Fibroblast of pulmonary artery (primary cell): Measurements from ENCODE around the gene ZYX.

Experiments
- DNase-seq: peaks from one replicate; pipeline ENCODE4 v3.0.0-alpha.2; 2010; ENCODE audit warnings: low read depth
- H3K4me3 ChIP-seq: replicated peaks from 2 replicates; pipeline ENCODE4 v1.5.1; 2011; ENCODE audit warnings: low read depth, mild to moderate bottlenecking, control low read depth, low read length, moderate library complexity
- CTCF ChIP-seq: IDR thresholded peaks from 2 replicates; pipeline ENCODE4 v1.5.1; 2011; ENCODE audit warnings: mild to moderate bottlenecking, control low read depth, low read length, inconsistent platforms; ENCODE audit errors: missing control alignments

ZYX gene, protein sequence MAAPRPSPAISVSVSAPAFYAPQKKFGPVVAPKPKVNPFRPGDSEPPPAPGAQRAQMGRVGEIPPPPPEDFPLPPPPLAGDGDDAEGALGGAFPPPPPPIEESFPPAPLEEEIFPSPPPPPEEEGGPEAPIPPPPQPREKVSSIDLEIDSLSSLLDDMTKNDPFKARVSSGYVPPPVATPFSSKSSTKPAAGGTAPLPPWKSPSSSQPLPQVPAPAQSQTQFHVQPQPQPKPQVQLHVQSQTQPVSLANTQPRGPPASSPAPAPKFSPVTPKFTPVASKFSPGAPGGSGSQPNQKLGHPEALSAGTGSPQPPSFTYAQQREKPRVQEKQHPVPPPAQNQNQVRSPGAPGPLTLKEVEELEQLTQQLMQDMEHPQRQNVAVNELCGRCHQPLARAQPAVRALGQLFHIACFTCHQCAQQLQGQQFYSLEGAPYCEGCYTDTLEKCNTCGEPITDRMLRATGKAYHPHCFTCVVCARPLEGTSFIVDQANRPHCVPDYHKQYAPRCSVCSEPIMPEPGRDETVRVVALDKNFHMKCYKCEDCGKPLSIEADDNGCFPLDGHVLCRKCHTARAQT

GRCh38 chr7:143380646-143381426 is at the start of gene ZYX:
Gene ZYX (plus strand): TSS chr7:143381345. CDS start chr7:143381572, 227 bp downstream.
- no peak for TF ChIP-seq CTCF
- peak; percentile 98 for DNase-seq
- H3K4me3 ChIP-seq, result peak within 1 kb of the TSS; percentile 95

DNA sequence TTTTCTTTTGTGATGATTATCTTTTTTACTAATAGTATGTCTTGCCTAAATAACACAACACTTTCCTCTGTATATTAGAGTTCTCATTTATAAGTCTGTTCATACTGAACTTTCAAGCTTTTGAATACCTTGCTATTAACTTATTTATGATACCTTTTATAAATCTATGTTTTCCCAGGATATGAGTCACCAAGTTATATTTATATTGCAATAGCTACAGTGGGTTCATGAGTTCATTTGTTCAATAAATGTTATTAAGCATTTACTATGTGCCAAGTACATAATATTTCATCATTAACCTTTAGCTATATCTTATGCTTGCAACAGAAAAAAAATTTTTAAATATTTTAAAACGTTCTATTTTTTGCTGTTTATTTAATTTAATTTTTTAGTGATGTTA is 46.9 kb upstream of the ZYX start:
- TF ChIP-seq CTCF, result no peak
- H3K4me3 ChIP-seq, result no peak overlapping the region

GRCh38 chr7:143337216-143337615 is 43.9 kb upstream of the ZYX start:
- no peak for TF ChIP-seq CTCF
- H3K4me3 ChIP-seq, result no peak overlapping the region
- DNase-seq, result no peak

More for the DNA sequence above, 46.9 kb upstream of the ZYX start:
- no peak for DNase-seq

DNA sequence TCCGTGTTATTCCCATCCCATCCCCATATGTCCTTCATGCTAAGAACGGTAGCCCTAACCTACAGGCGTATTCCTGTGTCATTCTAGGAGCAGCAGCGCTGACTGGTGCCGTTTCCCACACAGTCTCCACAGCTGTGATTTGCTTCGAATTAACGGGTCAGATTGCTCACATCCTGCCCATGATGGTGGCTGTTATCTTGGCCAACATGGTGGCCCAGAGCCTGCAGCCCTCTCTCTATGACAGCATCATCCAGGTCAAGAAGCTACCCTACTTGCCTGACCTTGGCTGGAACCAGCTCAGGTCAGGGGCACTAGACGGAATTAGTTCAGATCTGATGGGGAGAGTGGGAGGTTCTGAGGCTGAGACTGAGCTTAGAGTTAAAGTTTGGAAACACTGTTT is 39.3 kb upstream of the ZYX start:
- TF ChIP-seq CTCF, result no peak
- DNase-seq, result no peak
- no peak overlapping the region for H3K4me3 ChIP-seq

- TF ChIP-seq CTCF, result no peak
- no peak overlapping the region for H3K4me3 ChIP-seq
- DNase-seq, result no peak
Observed at GRCh38 chr7:143343596-143343995, 37.5 kb upstream of the ZYX start.

DNA sequence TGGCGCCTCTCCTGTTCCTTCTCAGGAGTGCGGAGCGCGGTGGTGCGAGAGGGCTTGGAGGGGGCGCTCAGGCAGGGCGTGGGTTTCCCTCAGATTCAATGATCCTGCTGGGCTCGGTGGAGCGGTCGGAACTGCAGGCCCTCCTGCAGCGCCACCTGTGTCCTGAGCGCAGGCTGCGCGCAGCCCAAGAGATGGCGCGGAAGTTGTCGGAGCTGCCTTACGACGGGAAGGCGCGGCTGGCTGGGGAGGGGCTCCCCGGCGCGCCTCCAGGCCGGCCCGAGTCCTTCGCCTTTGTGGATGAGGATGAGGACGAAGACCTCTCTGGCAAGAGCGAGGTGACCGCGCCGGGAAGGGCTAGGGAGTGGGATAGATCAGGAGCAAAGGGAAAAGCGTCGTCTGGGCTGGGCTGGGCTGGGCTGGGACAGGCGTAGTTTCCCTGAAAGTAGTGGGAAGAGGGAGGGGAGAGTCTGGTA is 35.7 kb upstream of the ZYX start:
- peak; percentile 46 for TF ChIP-seq CTCF
- peak; percentile 28 for DNase-seq
- no peak overlapping the region for H3K4me3 ChIP-seq
